AG04450 (cell line): ENCODE data around the gene NT5E. TPM values are rescaled to one million over a fixed set of nuclear protein-coding genes. Genes with fewer than 3 reads are reported as not detected.

Experiments
- CTCF ChIA-PET: fragments of 300-600, 350-600 bp; formaldehyde crosslinking; extraction: SDS; loops from one replicate; lab custom pipeline; 2022; ENCODE audit warnings: antibody characterized with exemption, inconsistent platforms; lab: Charles Lee
- POLR2A ChIA-PET: fragments of 350-600 bp; formaldehyde crosslinking; extraction: SDS; loops from one replicate; lab custom pipeline; 2021; ENCODE audit warnings: antibody characterized with exemption, inconsistent platforms; lab: Yijun Ruan, JAX
- DNase-seq: peaks from one replicate; pipeline ENCODE4 v3.0.0-alpha.2; 2011; ENCODE audit warnings: low read depth, low spot score
- H3K27ac ChIP-seq: one replicate; pipeline ENCODE4 v1.5.1; 2012; ENCODE audit warnings: low read depth, low read length, control low read depth
- H3K27me3 ChIP-seq: one replicate; pipeline ENCODE4 v1.6.0; 2012; ENCODE audit warnings: low read length; ENCODE audit not compliant: control insufficient read depth, insufficient read depth
- H3K4me3 ChIP-seq: 2 replicates; pipeline ENCODE4 v1.5.1; 2011; ENCODE audit warnings: mild to moderate bottlenecking, low read depth, low read length, control low read depth
- H3K9me3 ChIP-seq: 2 replicates; pipeline ENCODE4 v1.5.1; 2012; ENCODE audit warnings: low read length; ENCODE audit not compliant: control insufficient read depth, insufficient read depth
- CTCF ChIP-seq: IDR thresholded peaks from 2 replicates; pipeline ENCODE4 v1.5.1; 2011; ENCODE audit warnings: low read depth, low read length, control low read depth, inconsistent platforms
- polyA plus RNA-seq: library from polyadenylated mRNA; depleted of rRNA; stranded (reverse); fragments of >200 nt; gene quantifications from 2 replicates; pipeline ENCODE4 v1.2.3, GENCODE V29; 2011

Gene NT5E
- polyA plus RNA-seq, 1 experiment: 164 TPM

GRCh38 chr6:85479208-85479607 is 29.3 kb downstream of the NT5E start:
- no peak for TF ChIP-seq CTCF
- no peak overlapping the region for H3K27ac ChIP-seq
- CTCF ChIA-PET: interaction anchor here (1.0 to 12.3 kb wide), 3 partner anchors 58 to 131 kb away, joined by 3 to 412 read pairs (median 4); no protein-coding TSS in a partner anchor

GRCh38 chr6:85482206-85482904 is 32.5 kb downstream of the NT5E start:
- no peak for DNase-seq
- no peak for TF ChIP-seq CTCF
- Histone ChIP-seq H3K4me3 (no peak overlapping the region), H3K27me3 (no peaks in the 10 kb centered on the region), H3K9me3 (no peaks in the 10 kb centered on the region), H3K27ac (no peak overlapping the region)
- ChIA-PET CTCF (interaction anchor here (0.5 to 12.3 kb wide), 64 partner anchors 9 to 1649 kb away, joined by 3 to 412 read pairs (median 5); partner anchors contain the start of gene NT5E), POLR2A (interaction anchor here (0.6 to 1.6 kb wide), 5 partner anchors 17 to 189 kb away, joined by 3 to 7 read pairs (median 5); partner anchors contain the start of gene NT5E)

More at GRCh38 chr6:85479208-85479607, 29.3 kb downstream of the NT5E start:
- H3K9me3 ChIP-seq: peaks cover 5% of the 10 kb centered on the region; the same call in 1 of the 2 replicates
- POLR2A ChIA-PET: no interaction called here
- H3K27me3 ChIP-seq: no peaks in the 10 kb centered on the region
- DNase-seq: no peak
- H3K4me3 ChIP-seq: no peak overlapping the region

GRCh38 chr6:85482905-85483700 is 33.2 kb downstream of the NT5E start:
- POLR2A ChIA-PET: interaction anchor here (0.6 to 1.6 kb wide), 5 partner anchors 16 to 188 kb away, joined by 3 to 7 read pairs (median 5); partner anchors contain the start of gene NT5E
- H3K9me3 ChIP-seq: no peaks in the 10 kb centered on the region
- no peak for DNase-seq
- no peak overlapping the region for H3K4me3 ChIP-seq
- CTCF ChIA-PET: interaction anchor here (0.5 to 12.3 kb wide), 68 partner anchors 9 to 1648 kb away, joined by 3 to 412 read pairs (median 4); partner anchors contain the start of gene NT5E
- no peak overlapping the region for H3K27ac ChIP-seq
- no peaks in the 10 kb centered on the region for H3K27me3 ChIP-seq
- TF ChIP-seq CTCF: peak; percentile 100

- Histone ChIP-seq H3K9me3 (no peaks in the 10 kb centered on the region), H3K27me3 (no peaks in the 10 kb centered on the region), H3K4me3 (no peak overlapping the region), H3K27ac (no peak overlapping the region)
- ChIA-PET CTCF (interaction anchor here (0.5 to 12.3 kb wide), 28 partner anchors 10 to 163 kb away, joined by 3 to 412 read pairs (median 10); partner anchors contain the start of gene NT5E), POLR2A (interaction anchor here (1.2 to 1.6 kb wide), 3 partner anchors 10 to 123 kb away, joined by 3 to 7 read pairs (median 3); partner anchors contain the start of gene NT5E)
- TF ChIP-seq CTCF: no peak
- no peak for DNase-seq
Observed at GRCh38 chr6:85483846-85484245, 34.0 kb downstream of the NT5E start.
